Transverse colon (tissue), 4 donors: ENCODE measurements around the gene BRF1. TPM values are rescaled to one million over a fixed set of nuclear protein-coding genes. Genes with fewer than 3 reads are reported as not detected.

Experiments used
- DNase-seq: peaks from one replicate; pipeline ENCODE4 v3.0.0-alpha.2; 2019
- H3K27ac ChIP-seq, 4 donors: fragments of 200-600 bp; sonication (generic); 2 replicates each; pipeline ENCODE4 v1.5.1; 2016 to 2018; ENCODE audit warnings: inconsistent platforms in 4 of 4
- H3K27me3 ChIP-seq: fragments of 200-600 bp; sonication (generic); 2 replicates; pipeline ENCODE4 v1.5.1; 2017; ENCODE audit warnings: inconsistent platforms
- H3K36me3 ChIP-seq, 4 donors: fragments of 200-600 bp; sonication (generic); 2 replicates each; pipeline ENCODE4 v1.5.1; 2017 to 2019; ENCODE audit warnings: inconsistent platforms in 4 of 4
- H3K4me1 ChIP-seq, 4 donors: fragments of 200-600 bp; sonication (generic); 2 replicates each; pipeline ENCODE4 v1.5.1; 2017 to 2020; ENCODE audit warnings: inconsistent platforms in 4 of 4
- H3K4me3 ChIP-seq, 4 donors: fragments of 200-600 bp; sonication (generic); 1 replicate in 1 of 4; 2 replicates in 3 of 4; pipeline versions ENCODE4 v1.5.1 to v1.6.1; 2017 to 2019; ENCODE audit warnings: inconsistent platforms in 4 of 4
- H3K9me3 ChIP-seq, 2 donors: fragments of 200-600 bp; sonication (generic); 2 replicates each; pipeline ENCODE4 v1.5.1; 2017 to 2019; ENCODE audit warnings: inconsistent platforms in 2 of 2
- CTCF ChIP-seq, 5 experiments: fragments of 200-600 bp in 3 of 5; fragments of 450-650 bp in 2 of 5; sonication (generic) in 3 of 5; IDR thresholded peaks; 1 replicate in 2 of 5; 2 replicates in 3 of 5; pipeline ENCODE4 v1.5.1; 2016 to 2017; ENCODE audit warnings: antibody characterized with exemption in 5 of 5, inconsistent platforms in 3 of 5, mild to moderate bottlenecking in 2 of 5, moderate library complexity in 1 of 5
- EP300 ChIP-seq: sonication (generic); formaldehyde crosslinking; IDR thresholded peaks from one replicate; pipeline ENCODE4 v1.6.1; 2017; ENCODE audit warnings: antibody characterized with exemption, low read depth
- POLR2A ChIP-seq: fragments of 450-650 bp; IDR thresholded peaks from one replicate; pipeline ENCODE4 v1.6.1; 2016; ENCODE audit warnings: antibody characterized with exemption, mild to moderate bottlenecking, moderate library complexity
- POLR2AphosphoS5 ChIP-seq, 3 donors: sonication (generic); formaldehyde crosslinking; IDR thresholded peaks; one replicate each; pipeline ENCODE4 v1.6.1; 2016; ENCODE audit warnings: antibody characterized with exemption in 3 of 3
- WGBS, 2 donors: methylation state at CpG; one replicate each; pipeline ENCODE4 v1.1.5; 2018; ENCODE audit warnings: low coverage in 1 of 2; 5-methylcytosine and 5-hydroxymethylcytosine counted together
- in situ Hi-C, 4 donors: fragments of 200-750 bp; cut with MboI; loops; one replicate each; pipeline versions ENCODE4 v1.15.0 to v1.15.1; 2017; ENCODE audit warnings: low sequenced_read_pairs in 3 of 4, low pct_ligation_motif_present in 1 of 4, low pct_unique_long_range_greater_than_20kb in 1 of 4
- intact Hi-C: fragments of 100-400 bp; cut with DNase I; formaldehyde crosslinking; loops from one replicate; pipeline ENCODE4 v1.15.1; 2023; ENCODE audit warnings: low total_unique reads
- total RNA-seq, 4 donors: library from RNA; depleted of rRNA; stranded (reverse); fragments of >200 nt; gene quantifications; one replicate each; pipeline ENCODE4 v1.1.0, GENCODE V29; 2016

BRF1 gene
- total RNA-seq, 4 donors from 2014 or later: 36.2 to 93.9 (median 62.6) TPM

GRCh38 chr14:105223260-105223659, 77.5 kb downstream of the BRF1 start:
- in situ Hi-C loops: no loop called here
- WGBS, 2 donors: 96% methylated on average over 16 of the region's 16 CpGs; no CpG with 5 or more reads in 1 of the 2 donors
- DNase-seq: no peak
- Histone ChIP-seq H3K27me3 (no peaks in the 10 kb centered on the region), H3K27ac (no peak overlapping the region), H3K36me3 (peaks cover 0 to 22% (median 10%) of the 10 kb centered on the region in 4 donors), H3K4me3 (no peak overlapping the region), H3K9me3 (no peaks in the 10 kb centered on the region), H3K4me1 (no peaks in the 10 kb centered on the region)
- intact Hi-C loops: no loop called here
- no peak for TF ChIP-seq POLR2AphosphoS5 (IDR thresholded peaks at IDR 0.05)
- no peak for TF ChIP-seq CTCF (IDR thresholded peaks at IDR 0.05)
- TF ChIP-seq EP300: no peak
- TF ChIP-seq POLR2A: no peak

- Histone ChIP-seq H3K36me3 (peaks cover 0 to 23% (median 10%) of the 10 kb centered on the region in 4 donors), H3K9me3 (no peaks in the 10 kb centered on the region), H3K4me3 (no peak overlapping the region), H3K27ac (no peak overlapping the region), H3K27me3 (no peaks in the 10 kb centered on the region), H3K4me1 (no peaks in the 10 kb centered on the region)
- in situ Hi-C loops (no loop called here), intact Hi-C loops (no loop called here)
- WGBS, 2 donors: 93 to 96% methylated on average over 3 to 27 of the region's 27 CpGs
- TF ChIP-seq CTCF (IDR thresholded peaks at IDR 0.05): no peak
- TF ChIP-seq POLR2A: no peak
- no peak for TF ChIP-seq POLR2AphosphoS5 (IDR thresholded peaks at IDR 0.05)
- TF ChIP-seq EP300: no peak
- no peak for DNase-seq
These were observed 79.1 kb downstream of the BRF1 start for GRCh38 chr14:105221598-105222178.

- TF ChIP-seq EP300 (no peak), POLR2AphosphoS5 (IDR thresholded peaks at IDR 0.05) (no peak), POLR2A (no peak), CTCF (IDR thresholded peaks at IDR 0.05) (no peak)
- in situ Hi-C loops (no loop called here), intact Hi-C loops (no loop called here)
- Histone ChIP-seq H3K27ac (no peak overlapping the region), H3K27me3 (no peaks in the 10 kb centered on the region), H3K4me3 (no peak overlapping the region), H3K36me3 (peaks cover 0 to 21% (median 8%) of the 10 kb centered on the region in 4 donors), H3K9me3 (no peaks in the 10 kb centered on the region), H3K4me1 (no peaks in the 10 kb centered on the region)
- no peak for DNase-seq
- 89% methylated on average over 27 of the region's 29 CpGs; no CpG with 5 or more reads in 1 of the 2 donors for WGBS, 2 donors
These were observed 79.9 kb downstream of the BRF1 start for GRCh38 chr14:105220699-105221597.

- Histone ChIP-seq H3K4me1 (no peaks in the 10 kb centered on the region), H3K27me3 (no peaks in the 10 kb centered on the region), H3K4me3 (no peak overlapping the region), H3K36me3 (peaks cover 0 to 9% (median 4%) of the 10 kb centered on the region in 4 donors), H3K9me3 (no peaks in the 10 kb centered on the region), H3K27ac (no peak overlapping the region)
- intact Hi-C loops (loop anchor here (2.0 kb wide), 1 partner anchor 75 kb away; no protein-coding TSS in a partner anchor), in situ Hi-C loops (no loop called here)
- 91% methylated on average over 17 of the region's 17 CpGs; no CpG with 5 or more reads in 1 of the 2 donors for WGBS, 2 donors
- DNase-seq: no peak
- TF ChIP-seq POLR2A (no peak), POLR2AphosphoS5 (IDR thresholded peaks at IDR 0.05) (no peak), EP300 (no peak), CTCF (IDR thresholded peaks at IDR 0.05) (no peak)
These were observed 81.0 kb downstream of the BRF1 start for GRCh38 chr14:105219753-105220152.
